NB4 (cell line): Measurements from ENCODE around the gene MLH1.

ENCODE experiments used
- MYC ChIP-seq: IDR thresholded peaks from 2 replicates; pipeline ENCODE4 v1.6.1; 2011; ENCODE audit warnings: low read depth, low read length
- POLR2A ChIP-seq: IDR thresholded peaks from 2 replicates; pipeline ENCODE4 v1.6.1; 2011; ENCODE audit warnings: mild to moderate bottlenecking; ENCODE audit not compliant: insufficient read length; ENCODE audit errors: extremely low read depth
- TF ChIP-seq, protein P1 (sequence below): IDR thresholded peaks from 2 replicates; pipeline ENCODE4 v1.6.1; 2011; ENCODE audit warnings: low read depth, low read length
- TF ChIP-seq, protein P2 (sequence below): IDR thresholded peaks from one replicate; pipeline ENCODE4 v1.5.1; 2012; ENCODE audit warnings: low read depth, low read length

DNA sequence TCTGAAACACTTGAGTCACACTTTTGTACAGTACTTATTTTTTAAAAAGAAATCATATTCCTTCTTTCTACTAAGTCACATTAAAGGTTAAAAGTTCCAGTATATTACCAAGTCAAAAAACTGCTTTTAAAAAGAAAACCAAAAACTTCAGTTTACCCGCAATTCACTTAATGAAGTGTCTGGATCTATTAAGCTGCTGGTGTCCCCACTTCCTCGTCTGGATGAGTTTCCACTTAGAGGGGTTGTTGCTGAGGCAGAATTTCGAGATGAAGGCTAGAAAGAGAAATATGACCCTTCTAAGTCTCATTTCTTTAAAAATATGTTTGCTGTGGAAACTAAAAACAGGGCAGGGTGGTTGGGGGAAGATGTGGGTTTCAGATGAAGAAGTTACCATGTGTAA, 101.3 kb downstream of the MLH1 start:
- TF ChIP-seq, protein P1, sequence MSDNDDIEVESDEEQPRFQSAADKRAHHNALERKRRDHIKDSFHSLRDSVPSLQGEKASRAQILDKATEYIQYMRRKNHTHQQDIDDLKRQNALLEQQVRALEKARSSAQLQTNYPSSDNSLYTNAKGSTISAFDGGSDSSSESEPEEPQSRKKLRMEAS: no peak
- TF ChIP-seq, protein P2, sequence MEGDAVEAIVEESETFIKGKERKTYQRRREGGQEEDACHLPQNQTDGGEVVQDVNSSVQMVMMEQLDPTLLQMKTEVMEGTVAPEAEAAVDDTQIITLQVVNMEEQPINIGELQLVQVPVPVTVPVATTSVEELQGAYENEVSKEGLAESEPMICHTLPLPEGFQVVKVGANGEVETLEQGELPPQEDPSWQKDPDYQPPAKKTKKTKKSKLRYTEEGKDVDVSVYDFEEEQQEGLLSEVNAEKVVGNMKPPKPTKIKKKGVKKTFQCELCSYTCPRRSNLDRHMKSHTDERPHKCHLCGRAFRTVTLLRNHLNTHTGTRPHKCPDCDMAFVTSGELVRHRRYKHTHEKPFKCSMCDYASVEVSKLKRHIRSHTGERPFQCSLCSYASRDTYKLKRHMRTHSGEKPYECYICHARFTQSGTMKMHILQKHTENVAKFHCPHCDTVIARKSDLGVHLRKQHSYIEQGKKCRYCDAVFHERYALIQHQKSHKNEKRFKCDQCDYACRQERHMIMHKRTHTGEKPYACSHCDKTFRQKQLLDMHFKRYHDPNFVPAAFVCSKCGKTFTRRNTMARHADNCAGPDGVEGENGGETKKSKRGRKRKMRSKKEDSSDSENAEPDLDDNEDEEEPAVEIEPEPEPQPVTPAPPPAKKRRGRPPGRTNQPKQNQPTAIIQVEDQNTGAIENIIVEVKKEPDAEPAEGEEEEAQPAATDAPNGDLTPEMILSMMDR: no peak
- TF ChIP-seq POLR2A (no peak), MYC (no peak)
